Fibroblast of skin of scalp (primary cell): ENCODE data around the gene PAPLN.

Source experiments
- DNase-seq: peaks from one replicate; pipeline ENCODE4 v3.0.0-alpha.2; 2013

Gene PAPLN

GRCh38 chr14:73245480-73246325 is 8.4 kb downstream of the PAPLN start:
- DNase-seq: peak; percentile 45

DNA sequence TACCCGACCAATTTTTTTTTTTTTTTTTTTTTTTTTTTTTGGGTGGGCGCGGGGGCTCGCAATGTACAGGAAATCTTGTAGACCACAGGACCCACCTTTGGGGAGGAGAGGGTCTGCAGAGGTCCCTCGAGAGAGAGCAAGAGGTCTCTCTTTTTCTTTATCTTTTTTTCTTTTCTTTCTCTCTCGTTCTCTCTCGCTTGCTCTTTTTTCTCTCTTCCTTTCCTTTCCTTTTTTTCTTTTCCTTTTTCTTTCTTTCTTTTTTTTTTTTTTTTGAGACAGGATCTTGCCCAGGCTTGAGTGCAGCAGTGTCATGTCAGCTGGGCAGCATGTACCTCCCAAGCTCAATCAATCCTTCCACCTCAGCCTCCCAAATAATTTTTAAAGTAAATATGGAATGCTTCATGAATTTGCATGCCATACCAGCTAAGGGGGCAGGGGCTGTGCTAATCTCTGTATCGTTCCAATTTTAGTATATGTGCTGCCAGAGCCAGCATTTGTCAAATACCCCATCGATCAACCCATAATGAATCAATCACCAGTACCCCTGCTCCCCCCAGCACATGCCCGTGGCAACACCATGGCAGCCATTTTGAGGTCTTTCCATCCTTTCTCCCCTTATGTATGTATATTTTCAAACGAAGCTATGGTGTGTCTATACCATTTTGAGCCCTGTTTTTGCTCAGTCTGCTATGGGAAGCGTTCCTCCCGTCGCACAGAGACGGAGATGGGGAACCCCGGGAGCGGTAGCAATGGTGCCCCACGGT is 9.3 kb downstream of the PAPLN start:
- DNase-seq: no peak

- DNase-seq: no peak
Measured at GRCh38 chr14:73248108-73248868, 11.0 kb downstream of the PAPLN start.

DNA sequence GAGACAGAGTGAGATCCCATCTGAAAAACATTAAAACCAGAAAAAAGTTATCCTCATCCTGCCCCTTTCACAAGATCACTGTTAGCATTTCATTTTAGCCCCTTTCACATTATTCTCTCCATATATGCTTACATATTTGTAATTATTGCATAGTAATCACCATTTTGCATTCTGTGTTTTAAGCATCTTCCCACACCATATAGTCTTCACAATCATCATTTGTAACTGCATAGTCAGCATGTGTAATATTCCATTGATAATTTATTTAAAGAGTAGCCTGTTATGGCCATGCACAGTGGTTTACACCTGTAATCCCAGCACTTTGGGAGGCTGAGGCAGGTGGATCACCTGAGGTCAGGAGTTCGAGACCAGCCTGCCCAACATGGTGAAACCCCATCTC is 11.8 kb downstream of the PAPLN start:
- no peak for DNase-seq

DNA sequence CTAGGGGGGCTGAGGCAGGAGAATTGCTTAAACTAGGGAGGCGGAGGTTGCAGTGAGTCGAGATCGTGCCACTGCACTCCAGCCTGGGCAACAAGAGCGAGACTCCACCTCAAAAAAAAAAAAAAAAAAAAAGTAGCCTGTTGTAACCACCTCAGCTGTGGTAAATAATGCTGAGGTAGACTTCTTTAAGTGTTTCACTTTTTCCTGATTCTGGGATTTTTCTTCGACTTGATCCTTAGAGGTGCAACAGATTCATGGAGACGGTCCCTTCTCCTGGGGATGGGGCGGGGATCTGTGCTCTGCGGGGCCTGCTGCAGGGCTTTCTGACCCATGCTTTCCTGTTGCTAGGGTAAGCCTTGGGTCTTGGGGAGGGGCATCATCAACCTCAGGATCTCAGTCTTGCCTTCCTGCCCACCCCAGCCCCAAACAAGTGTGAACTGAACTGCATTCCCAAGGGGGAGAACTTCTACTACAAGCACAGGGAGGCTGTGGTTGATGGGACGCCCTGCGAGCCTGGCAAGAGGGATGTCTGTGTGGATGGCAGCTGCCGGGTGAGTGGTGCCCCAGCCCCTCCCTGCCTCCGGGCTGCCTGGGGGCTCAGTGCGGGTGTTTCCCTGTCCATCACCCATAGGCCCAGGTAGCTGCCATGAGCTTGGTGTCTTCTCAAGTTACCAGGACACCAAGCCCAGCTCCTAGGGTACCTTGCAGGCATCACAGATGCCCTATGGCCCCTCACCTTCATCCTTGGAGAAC is 12.4 kb downstream of the PAPLN start:
- DNase-seq: no peak

- DNase-seq: no peak
Measured at GRCh38 chr14:73250317-73250713, 13.0 kb downstream of the PAPLN start.

DNA sequence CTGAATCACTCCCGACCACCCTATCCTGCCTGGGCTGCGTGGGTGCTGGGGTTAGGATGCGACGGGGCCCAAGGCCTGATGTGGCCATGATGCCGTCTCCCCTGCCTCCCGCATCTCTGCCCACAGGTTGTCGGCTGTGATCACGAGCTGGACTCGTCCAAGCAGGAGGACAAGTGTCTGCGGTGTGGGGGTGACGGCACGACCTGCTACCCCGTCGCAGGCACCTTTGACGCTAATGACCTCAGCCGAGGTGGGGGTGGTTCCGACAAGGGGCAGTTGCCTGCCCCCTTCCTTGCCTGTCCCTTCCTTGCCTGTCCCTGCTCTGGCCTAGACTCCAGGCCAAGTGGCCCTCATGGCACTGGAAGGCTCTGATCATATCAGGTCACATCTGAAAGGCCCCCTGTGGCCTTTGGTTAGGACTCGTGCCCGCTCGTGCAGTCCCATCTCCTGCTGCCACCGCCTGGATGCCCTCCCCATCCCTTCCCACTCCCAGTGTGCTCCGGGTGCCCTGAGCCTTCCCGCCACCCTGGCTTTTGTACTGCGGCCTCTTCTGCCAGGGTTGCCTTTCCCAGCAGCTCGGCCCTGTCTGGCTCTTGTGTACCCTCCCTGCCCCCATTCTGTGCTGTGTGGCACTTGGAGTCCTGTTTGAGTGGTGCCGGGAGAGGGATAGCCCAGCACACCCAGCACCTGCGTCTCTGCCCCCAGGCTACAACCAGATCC is 13.6 kb downstream of the PAPLN start:
- no peak for DNase-seq

GRCh38 chr14:73251516-73252215 is 14.4 kb downstream of the PAPLN start:
- DNase-seq: no peak

GRCh38 chr14:73252491-73253322 is 15.4 kb downstream of the PAPLN start:
- DNase-seq: no peak

GRCh38 chr14:73253323-73253610 is 16.0 kb downstream of the PAPLN start:
- DNase-seq: no peak

DNA sequence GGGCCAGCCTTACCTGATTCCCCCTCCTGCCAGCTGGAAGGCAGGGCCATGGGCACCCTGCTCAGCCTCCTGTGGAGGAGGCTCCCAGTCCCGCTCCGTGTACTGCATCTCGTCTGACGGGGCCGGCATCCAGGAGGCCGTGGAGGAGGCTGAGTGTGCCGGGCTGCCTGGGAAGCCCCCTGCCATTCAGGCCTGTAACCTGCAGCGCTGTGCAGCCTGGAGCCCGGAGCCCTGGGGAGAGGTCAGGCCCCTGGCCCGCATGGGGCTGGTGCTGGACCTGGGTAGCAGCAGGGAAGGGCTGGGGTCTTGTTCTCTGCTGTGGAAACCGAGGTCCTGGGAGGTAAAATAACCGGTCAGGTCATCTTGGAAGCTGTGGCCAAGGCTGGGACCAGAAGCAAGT is 16.4 kb downstream of the PAPLN start:
- DNase-seq: no peak

DNA sequence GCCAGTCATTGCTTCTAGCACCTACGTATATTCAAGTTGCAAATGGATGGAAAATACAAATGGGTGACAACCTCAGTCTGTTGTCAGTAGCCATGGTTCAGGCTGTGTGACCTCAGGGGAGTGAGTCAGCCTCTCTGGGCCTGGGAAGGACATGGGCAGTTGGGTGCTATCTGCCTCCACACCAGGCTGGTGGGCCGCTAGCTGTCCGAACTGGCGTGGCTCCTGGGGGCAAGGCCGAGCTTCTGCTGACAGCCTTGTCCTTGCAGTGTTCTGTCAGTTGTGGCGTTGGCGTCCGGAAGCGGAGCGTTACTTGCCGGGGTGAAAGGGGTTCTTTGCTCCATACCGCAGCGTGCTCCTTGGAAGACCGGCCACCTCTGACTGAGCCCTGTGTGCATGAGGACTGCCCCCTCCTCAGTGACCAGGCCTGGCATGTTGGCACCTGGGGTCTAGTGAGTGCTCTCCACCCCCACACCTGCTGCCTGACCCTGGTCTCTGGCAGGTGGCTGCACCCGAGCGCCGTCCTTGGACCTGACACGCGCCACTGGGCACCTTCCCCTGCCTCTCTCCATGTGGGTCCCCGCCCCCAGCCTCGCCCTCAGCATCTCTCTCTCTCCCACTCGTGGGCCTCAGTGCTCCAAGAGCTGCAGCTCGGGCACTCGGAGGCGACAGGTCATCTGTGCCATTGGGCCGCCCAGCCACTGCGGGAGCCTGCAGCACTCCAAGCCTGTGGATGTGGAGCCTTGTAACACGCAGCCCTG is 17.1 kb downstream of the PAPLN start:
- no peak for DNase-seq

DNA sequence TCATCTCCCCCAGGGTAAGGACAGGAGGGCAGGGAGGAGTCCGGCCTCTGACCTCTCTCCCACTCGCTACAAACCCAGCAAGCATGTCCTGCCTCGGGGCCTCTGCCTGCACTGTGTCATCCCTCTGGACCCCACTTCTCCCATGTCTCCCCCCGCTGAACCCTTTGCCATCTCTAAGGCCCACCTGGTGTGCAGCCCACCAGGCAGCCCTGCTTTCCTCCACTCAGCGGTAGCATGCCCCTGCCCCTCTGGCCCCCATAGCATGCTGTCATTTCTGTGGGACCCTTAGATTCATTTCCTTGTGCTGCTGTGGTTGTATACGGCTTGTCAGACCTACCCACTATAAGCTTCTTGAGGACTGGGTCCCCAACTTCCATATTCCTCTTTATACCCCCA is 17.7 kb downstream of the PAPLN start:
- no peak for DNase-seq

DNA sequence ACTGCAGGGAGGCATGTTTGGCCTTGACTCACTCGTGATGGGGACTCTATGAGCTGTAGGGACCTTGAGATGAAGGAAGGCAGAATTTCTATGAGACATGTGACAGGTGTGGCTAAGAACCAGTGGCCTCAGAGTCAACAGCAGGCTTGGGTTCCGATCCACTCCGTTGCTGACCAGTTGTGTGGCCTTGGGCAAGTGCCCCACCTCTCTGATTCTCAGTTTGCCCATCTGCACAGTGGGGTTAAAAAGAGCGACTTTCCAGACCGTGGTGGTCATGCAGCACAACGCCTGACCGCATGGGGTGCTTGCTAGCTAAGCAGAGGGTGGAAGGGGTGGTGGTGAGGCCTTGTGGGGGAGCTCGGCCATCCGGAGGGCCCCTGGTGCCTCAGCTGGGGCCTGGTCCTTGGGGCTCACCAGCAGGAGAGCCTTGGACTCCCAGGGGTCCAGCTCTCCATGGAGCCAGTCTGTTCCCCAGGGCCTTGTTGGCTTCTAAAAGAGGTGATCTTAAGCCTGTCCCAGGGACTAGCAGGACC is 18.5 kb downstream of the PAPLN start:
- no peak for DNase-seq

DNA sequence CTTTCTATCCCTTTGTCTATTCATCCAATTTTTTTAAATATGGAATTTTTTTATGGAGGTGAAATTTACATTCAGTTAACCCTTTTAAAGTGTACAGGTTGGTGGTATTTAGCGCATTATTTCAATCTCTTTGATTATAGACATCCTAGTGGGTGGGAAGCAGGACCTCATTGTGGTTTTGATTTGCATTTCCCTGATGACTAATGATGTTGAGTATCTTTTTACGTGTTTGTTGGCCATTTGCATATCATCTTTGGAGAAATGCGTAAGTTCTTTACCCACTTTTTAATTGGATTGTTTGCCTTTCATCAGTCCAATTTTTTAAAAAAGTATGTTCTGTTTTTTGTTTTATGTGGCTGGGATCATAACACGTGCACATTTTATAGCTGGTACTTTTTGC is 20.8 kb downstream of the PAPLN start:
- no peak for DNase-seq

DNA sequence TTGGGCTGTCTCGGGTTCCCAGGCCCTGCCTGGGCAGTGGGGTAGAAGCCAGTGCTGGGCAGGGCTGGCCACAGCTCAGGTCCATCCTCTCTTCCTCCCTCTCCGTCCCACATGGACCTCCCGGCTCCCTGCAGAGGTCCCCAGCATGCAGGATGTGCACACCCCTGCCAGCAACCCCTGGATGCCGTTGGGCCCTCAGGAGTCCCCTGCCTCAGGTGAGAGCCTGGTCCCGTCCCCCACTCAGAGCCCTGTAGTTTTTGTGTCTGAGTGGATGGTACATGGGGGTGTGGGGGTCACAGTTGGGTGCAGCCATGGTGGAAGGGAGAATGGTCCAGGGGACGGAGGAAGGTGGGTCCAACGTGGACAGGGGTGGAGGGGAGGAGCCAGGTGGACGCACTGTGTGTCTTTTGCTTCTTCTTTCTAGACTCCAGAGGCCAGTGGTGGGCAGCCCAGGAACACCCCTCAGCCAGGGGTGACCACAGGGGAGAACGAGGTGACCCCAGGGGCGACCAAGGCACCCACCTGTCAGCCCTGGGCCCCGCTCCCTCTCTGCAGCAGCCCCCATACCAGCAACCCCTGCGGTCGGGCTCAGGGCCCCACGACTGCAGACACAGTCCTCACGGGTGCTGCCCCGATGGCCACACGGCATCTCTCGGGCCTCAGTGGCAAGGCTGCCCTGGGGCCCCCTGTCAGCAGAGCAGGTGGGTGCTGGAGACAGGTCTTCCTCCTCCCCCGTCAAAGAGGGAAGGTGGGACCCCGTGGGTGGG is 21.7 kb downstream of the PAPLN start:
- no peak for DNase-seq

DNA sequence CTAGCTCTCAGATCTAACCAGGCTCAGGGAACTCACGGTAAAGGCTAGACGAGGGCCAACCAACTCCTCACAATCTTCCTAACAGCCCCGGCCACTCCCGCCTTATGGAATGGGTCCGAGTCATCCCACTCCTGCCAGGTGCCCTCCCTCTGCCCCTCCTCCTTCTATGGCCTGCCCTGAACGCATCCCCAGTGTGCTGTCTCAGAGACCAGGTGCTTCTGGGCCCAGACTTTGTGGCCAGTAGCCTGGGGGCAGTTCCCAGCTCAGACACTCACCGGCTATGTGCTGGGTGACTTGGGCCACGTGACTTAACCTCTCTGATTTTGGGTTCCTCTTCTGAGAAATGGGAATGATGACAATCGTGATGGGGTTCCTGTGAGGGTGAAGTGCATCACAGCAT is 22.5 kb downstream of the PAPLN start:
- no peak for DNase-seq

DNA sequence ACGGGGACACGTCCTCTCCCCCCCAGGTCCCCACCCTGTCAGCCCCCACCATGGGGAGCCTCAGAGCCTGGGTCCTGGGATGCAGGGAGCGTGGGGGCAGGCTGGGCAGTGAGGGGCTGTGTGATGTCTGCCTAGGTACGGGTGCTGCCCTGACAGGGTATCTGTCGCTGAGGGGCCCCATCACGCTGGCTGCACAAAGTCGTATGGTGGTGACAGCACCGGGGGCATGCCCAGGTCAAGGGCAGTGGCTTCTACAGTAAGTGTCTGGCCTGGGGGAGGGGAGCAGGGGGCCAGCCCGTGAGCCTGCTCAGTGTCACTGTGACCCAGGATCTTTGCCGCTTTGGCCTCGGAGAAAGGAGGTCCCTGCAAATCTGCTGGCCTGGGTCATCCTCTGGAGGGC is 23.3 kb downstream of the PAPLN start:
- DNase-seq: no peak

DNA sequence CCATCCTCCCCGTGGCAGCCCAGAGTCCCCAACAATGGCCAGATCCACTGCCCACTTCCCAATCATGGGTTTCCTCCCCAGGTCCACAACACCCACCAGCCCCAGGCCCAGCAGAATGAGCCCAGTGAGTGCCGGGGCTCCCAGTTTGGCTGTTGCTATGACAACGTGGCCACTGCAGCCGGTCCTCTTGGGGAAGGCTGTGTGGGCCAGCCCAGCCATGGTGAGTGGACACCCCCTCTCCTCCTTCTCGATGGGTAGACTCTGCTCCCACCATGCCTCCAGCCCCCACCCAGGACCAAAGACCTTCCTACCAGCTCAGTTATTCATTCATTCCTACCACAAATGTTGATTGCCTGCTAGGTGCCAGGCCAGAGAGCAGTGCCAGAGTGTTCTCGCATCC is 23.8 kb downstream of the PAPLN start:
- no peak for DNase-seq
